DMS79 treated with DMSO at 0.1 percent for 48 hours (cell line): ENCODE measurements around the gene ABCB9.
A peak's percentile ranks its signal among the peaks of the same experiment; 100 is the strongest.

Experiments used
- DNase-seq: peaks from one replicate; lab custom pipeline; 2025; lab: John Stamatoyannopoulos, UW

Gene ABCB9

GRCh38 chr12:122981587-122982476, 15.6 kb upstream of the ABCB9 start:
- no peak for DNase-seq

DNA sequence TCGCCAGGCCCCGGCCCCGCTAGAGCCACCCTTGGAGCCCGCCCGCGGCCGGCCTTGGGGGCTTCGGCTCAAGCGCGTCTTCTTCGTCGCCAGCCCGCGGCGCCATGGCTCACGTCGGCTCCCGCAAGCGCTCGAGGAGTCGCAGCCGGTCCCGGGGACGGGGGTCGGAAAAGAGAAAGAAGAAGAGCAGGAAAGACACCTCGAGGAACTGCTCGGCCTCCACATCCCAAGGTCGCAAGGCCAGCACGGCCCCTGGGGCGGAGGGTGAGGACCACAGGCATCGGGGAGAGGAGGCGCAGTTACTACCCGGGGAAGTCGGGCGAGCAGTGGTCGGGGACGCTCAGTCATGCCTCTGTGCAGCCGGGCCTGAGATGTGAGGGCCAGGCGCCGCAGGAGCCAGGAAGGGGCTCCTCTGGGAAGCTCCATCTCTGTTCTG, 14.8 kb upstream of the ABCB9 start:
- peak; percentile 16 for DNase-seq

DNA sequence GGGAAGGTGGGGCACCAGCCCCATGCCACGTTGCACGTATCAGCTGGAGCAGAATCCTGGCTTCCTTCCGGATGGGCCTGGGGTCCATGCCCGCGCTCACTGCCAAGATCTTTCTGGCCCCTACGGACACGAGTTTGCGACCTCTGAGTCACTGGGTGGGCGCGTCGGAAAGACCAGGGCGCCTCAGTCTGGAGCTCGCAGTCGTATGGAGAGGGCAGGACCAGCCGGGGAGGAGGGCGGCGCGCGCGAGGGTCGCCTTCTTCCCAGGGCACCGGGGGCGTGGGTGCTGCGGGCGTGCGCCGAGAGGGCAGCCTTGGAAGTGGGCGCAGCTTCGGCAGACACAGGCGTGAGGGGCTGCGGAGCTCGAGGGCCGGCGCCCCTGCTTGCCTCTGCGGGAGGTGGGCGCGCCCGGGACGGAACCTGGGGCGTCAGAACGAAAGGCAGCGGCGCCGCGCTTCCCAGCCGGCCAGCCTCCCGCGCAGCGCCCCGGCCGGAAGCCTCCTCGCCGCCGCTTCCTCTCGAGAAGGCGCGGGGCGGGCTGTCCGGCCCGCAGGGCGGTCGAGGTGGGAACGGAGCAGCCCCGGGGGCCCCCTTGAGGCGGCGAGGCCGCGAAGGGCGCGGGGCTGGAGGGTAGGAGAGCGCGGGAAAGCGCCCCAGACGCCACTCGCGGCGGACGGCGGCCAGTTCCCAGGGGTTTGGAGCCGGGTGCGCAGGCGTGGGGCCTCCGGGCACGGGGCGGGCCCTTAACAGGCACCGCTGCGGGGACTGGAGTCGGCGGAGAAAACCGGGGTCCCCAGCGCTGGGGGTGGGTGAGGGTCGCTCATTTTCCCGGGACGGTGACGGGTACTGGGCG, 14.1 kb upstream of the ABCB9 start, which contains the start of gene ARL6IP4:
TSS of gene ARL6IP4 (plus strand) at position 499 of the 853 bp plus-strand sequence. CDS start 459 bp downstream, outside the sequence.
- DNase-seq: peak; percentile 44

GRCh38 chr12:122979908-122980182, 13.6 kb upstream of the ABCB9 start:
- no peak for DNase-seq

DNA sequence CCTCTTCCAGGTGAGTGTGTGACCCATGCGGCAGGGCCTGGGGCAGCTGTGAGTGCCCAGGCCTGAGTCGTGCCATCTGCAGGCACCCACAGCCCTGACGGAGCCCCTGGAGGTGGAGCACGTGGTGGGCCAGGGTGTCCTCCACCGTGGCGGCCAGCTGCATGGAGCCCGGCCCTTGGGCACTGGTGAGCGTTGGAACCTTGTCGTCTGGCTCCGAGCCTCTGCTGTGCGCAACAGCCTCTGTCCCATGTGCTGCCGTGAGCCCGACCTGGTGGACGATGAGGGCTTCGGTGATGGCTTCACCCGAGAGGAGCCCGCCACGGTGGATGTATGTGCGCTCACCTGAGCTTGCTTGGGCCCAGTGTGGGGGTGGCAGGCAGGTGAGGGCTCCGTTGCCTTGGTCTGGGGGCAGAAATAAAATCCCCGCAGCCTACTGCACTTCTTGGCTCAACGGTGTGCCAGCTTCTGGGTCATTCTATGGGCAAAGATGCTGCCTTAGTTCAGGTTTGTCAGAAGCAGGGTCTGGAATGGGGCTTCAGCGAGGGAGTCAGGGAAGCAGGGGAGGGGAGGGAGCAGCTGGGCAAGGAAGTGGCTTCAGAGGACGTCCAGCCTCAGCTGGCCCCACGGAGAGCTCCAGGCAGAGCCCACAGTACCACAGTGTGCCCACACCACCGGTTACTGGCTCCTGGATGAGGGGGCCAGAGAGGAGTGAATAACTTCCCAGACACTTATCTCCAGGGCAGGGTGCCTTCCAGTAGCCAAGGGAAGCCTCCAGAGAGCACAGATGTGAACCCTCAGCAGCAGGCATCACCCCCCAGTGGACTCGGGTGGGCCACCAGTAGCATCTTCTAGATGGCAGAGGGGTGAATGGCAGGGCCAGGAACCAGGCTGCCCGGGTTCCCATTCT, 13.0 kb upstream of the ABCB9 start:
- DNase-seq: no peak

DNA sequence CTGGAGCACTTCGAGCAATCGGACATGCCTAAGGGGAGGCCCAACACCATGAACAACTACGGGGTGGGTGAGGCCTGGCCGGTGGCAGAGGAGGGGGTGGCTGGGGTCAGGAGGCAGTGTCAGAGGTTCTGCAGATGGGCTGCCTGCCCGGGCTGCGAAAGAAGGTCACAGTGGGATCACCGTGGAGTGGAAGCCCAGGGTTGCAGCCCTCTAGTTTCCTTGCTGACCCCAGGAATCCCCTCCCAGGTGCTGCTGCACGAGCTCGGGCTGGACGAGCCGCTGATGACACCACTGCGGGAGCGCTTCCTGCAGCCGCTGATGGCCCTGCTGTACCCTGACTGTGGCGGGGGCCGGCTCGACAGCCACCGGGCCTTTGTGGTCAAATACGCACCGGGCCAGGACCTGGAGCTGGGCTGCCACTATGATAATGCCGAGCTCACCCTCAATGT, 12.3 kb upstream of the ABCB9 start:
- no peak for DNase-seq

DNA sequence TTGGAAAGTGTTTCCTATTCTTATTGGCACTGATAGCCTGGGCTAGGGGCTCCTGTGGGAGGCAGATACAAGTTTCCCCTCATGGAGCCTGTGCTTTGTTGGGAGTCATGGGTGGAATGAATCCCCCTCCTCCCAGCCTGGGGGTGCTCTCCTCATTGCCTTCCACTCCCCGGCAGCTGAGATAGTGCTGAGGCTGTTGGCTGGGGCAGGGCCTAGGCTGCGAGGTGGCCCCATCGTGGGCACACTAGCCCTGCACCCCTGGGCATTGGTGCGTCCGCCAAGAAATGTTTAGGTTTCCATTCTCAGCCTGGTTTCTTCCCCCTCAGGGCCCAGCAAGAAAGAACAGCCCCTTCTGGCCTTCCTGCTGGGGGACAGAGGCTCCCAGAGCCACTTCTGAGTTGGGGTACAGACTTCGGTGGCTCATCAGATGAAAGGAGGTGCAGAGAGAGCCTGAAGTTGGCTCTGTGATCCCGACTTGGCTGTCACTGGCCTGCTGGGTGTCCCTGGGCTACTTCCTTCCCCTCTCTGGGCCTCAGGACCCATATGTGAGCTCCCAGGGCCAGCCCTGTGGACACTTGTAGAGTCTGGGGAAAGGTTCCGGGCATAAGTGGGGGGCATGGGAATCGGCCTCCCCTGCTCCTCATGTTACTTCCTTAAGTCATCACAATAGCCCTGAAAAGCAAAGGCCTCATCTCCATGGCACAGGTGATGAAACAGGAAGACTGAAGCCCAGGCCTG, 11.6 kb upstream of the ABCB9 start:
- DNase-seq: no peak

DNA sequence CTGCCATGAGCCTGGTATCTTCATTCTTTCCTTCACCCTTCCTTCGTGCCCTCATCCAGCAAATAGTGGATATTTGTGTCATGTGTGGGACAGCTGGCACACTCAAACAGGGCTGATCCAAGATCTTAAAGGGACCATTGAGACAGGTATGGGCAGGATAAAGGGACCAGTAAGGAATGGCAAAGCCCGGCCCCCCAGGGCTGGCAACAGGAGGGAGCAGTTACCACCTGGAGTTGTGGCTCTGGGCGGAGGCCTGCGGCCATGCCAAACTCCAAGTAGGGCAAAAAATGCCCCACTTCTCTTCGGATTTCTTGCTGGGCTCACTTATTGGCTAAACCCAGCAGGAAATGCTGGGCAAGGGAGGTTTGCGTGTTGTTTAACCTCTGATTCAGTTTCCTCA, 10.9 kb upstream of the ABCB9 start:
- no peak for DNase-seq

DNA sequence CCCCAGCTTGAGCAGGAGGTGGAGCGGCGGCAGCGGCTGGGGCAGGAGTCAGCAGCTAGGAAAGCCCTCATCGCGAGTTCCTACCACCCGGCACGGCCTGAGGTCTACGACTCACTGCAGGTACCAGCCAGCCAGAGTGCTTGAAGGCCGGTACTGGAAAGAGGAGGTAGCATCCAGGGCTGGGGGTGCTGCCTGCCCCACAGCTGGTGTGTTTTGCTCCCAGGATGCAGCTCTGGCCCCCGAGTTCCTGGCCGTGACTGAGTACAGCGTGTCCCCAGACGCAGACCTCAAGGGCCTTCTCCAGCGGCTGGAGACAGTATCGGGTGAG, 10.3 kb upstream of the ABCB9 start:
- DNase-seq: no peak

DNA sequence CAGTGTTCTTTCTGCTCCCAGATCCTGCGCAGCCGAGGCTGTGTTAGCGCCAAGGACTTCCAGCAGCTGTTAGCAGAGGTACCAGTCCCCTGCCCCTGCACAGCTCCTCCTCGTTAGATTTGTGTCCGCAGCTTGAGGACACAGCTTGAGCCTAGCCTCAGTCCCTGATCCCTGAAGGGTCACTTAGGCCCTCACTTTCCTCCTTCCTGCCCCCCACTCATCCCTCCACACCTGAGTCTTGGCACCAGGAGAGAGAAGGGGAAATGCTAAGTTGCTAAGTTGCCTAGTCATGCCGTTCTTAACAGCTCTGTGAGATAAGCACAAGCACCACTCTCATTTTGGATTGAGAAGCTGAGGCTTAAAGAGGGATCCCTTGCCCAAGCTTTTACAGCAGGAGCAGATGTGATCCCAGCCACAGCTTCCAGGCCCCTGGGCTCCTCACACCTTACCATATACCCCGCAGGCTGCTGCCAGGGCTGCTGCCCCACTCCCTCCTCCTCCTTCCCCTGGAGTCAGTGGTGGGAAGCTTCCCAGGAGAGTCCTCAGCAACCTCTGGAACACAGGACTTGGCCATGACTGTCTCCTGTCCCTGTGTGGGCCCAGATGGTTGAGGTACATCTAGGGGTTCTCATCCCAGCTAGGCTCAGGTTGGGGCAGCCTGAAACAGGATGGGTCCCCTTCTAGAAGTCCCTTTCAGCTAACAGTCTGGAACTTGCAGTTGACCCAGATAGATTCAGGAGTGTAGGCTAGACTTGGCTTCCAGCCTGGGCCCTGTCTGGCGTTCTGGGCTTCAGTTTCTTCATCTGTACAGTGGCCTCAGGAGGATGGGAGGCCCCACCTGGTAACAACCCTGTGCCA, 9.8 kb upstream of the ABCB9 start:
- peak; percentile 30 for DNase-seq

GRCh38 chr12:122974892-122975789, 8.9 kb upstream of the ABCB9 start, which contains the start of gene OGFOD2:
OGFOD2 (plus strand) TSS chr12:122975244; CDS start chr12:122975252, 8 bp downstream.
- peak; percentile 93 for DNase-seq

- peak; percentile 96 for DNase-seq
These were observed 8.1 kb upstream of the ABCB9 start for GRCh38 chr12:122974274-122974891.

GRCh38 chr12:122969676-122970075, 3.4 kb upstream of the ABCB9 start:
- no peak for DNase-seq

DNA sequence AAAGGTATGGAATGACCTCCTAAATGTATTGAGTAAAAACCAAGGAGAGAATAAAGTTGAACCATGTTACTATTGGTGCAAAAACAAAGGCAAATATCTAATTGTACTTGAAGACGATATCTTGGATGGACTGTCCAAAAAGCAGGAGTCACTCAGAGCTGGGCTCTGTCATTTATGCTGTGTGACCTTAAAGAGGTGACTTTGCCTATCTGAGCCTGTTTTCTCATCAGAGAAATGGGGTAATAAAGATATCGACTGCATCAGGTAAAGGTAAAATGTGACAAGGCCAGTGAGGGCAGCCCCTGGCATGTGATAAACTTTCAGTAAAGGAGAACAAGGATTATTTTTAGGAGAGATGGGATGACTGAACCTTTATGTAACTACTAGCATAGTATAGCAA, 1.8 kb upstream of the ABCB9 start:
- DNase-seq: no peak

- DNase-seq: no peak
These were observed 684 bp upstream of the ABCB9 start for GRCh38 chr12:122966743-122967550.

GRCh38 chr12:122965321-122965751, 927 bp downstream of the ABCB9 start:
- peak; percentile 18 for DNase-seq

- peak; percentile 35 for DNase-seq
These were observed 1.6 kb downstream of the ABCB9 start for GRCh38 chr12:122964439-122965257.
